ENCODE results near the gene P4HTM. TPM values are rescaled to one million over a fixed set of nuclear protein-coding genes. Genes with fewer than 3 reads are reported as not detected.
"Not testable (repeated sequence)": the region's sequence is repeated elsewhere in the genome, so short reads cannot be mapped to it uniquely, and the experiment has no call there.

The P4HTM gene
- total and polyA plus RNA-seq, 7 experiments from 2014 or later: 19.7 to 74.7 (median 52.2) TPM

GRCh38 chr3:49008627-49009026, 18.6 kb downstream of the P4HTM start:
- not testable (repeated sequence) for H3K4me3 ChIP-seq (ENCODE audit: low read length)
- CTCF ChIA-PET: interaction anchor here (0.6 to 2.0 kb wide), 4 partner anchors 13 to 272 kb away, joined by 3 to 13 read pairs (median 8); partner anchors contain the start of genes NDUFAF3 and P4HTM

DNA sequence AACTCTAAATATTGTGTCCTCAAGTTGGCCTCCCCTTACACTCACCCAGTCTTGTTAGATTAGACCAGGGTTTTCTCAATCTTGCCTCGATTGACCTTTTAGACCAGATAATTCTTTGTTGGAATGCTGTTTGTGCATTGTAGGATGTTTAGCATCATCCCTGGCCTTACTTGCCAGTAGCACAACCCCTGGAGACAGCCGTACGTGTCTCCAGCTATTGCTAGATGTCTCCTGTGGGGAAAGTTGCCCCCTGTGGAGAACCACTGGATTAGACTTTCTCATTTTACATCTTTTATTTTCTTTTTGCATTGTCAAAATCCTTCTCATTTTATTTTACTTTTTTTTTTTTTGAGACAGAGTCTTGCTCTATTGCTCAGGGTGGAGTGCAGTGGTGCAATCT, 19.4 kb downstream of the P4HTM start:
- no peak for ATAC-seq
- peak overlapping the region in 7 of 10 donors; percentile 0 to 100 (median 62) for H3K4me3 Mint-ChIP-seq
- CTCF ChIA-PET: interaction anchor here (0.7 to 1.3 kb wide), 3 partner anchors 12 to 22 kb away, joined by 3 to 8 read pairs (median 8); partner anchors contain the start of gene NDUFAF3

More at GRCh38 chr3:49008627-49009026, 18.6 kb downstream of the P4HTM start:
- not testable (repeated sequence) for DNase-seq; H3K27me3 ChIP-seq (ENCODE audit: control insufficient read depth in 2 of 2, insufficient read depth in 2 of 2, low read length in 2 of 2); H3K36me3 Mint-ChIP-seq; H3K27me3 Mint-ChIP-seq; H3K9me3 ChIP-seq (ENCODE audit: control insufficient read depth in 2 of 3, low read length in 3 of 3); H3K9me3 Mint-ChIP-seq; ATAC-seq
- POLR2A ChIA-PET: interaction anchor here (0.9 to 10.4 kb wide), 4 partner anchors 10 to 20 kb away, joined by 4 to 247 read pairs (median 68); partner anchors contain the start of genes DALRD3, IMPDH2, NDUFAF3 and P4HTM
- peaks cover 0 to 29% (median 5%) of the 10 kb centered on the region in 3 experiments for H3K36me3 ChIP-seq (ENCODE audit: control insufficient read depth in 2 of 3, insufficient read depth in 3 of 3, low read length in 3 of 3)
- intact Hi-C loops (cut with micrococcal nuclease): loop anchor here (5.0 to 10.0 kb wide), 4 partner anchors 91 to 564 kb away; partner anchors contain the start of genes PFKFB4 (in 2 of the 2), ARIH2 (in 1 of the 2), ATRIP (in 1 of the 2) and CCDC51 (in 1 of the 2)
- Mint-ChIP-seq H3K4me1 (peaks cover 14 to 36% (median 31%) of the 10 kb centered on the region in 7 donors), H3K4me3 (peak overlapping the region; percentile 94 to 100 (median 98)), H3K27ac (peak overlapping the region; percentile 88 to 100 (median 98))
- H3K27ac ChIP-seq (ENCODE audit: low read depth, low read length): peak overlapping the region; percentile 90
- H3K4me1 ChIP-seq (ENCODE audit: control insufficient read depth in 2 of 2, insufficient read depth in 2 of 2, low read length in 2 of 2): peaks cover 8 to 16% of the 10 kb centered on the region in 2 donors

DNA sequence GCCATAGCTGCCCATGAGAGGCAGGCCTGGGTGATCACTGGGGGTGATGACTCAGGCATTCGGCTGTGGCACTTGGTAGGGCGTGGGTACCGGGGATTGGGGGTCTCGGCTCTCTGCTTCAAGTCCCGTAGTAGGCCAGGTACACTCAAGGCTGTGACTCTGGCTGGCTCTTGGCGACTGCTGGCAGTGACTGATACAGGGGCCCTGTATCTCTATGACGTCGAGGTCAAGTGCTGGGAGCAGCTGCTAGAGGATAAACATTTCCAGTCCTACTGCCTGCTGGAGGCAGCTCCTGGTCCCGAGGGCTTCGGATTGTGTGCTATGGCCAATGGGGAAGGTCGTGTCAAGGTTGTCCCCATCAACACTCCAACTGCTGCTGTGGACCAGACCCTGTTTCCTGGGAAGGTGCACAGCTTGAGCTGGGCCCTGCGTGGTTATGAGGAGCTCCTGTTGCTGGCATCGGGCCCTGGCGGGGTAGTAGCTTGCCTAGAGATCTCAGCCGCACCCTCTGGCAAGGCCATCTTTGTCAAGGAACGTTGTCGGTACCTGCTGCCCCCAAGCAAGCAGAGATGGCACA, 22.5 kb downstream of the P4HTM start:
- Mint-ChIP-seq H3K36me3 (peaks cover 0 to 14% (median 3%) of the 10 kb centered on the region in 5 donors), H3K4me1 (peaks cover 7 to 38% (median 30%) of the 10 kb centered on the region in 7 donors), H3K9me3 (no peaks in the 10 kb centered on the region), H3K4me3 (no peak overlapping the region), H3K27me3 (no peaks in the 10 kb centered on the region), H3K27ac (peak overlapping the region in 1 of 9 donors; percentile 24)
- H3K36me3 ChIP-seq (ENCODE audit: control insufficient read depth in 2 of 3, insufficient read depth in 3 of 3, low read length in 3 of 3): peaks cover 0 to 55% (median 5%) of the 10 kb centered on the region in 3 experiments
- H3K9me3 ChIP-seq (ENCODE audit: control insufficient read depth in 2 of 3, low read length in 3 of 3): no peaks in the 10 kb centered on the region
- intact Hi-C loops (cut with micrococcal nuclease): no loop called here
- no peak overlapping the region for H3K4me3 ChIP-seq (ENCODE audit: low read length)
- ChIA-PET POLR2A (interaction anchor here (0.5 to 10.4 kb wide), 5 partner anchors 6 to 556 kb away, joined by 3 to 247 read pairs (median 4); partner anchors contain the start of genes DALRD3, IMPDH2 and NDUFAF3), CTCF (interaction anchor here (0.9 to 1.6 kb wide), 4 partner anchors 10 to 24 kb away, joined by 4 to 12 read pairs (median 6); partner anchors contain the start of gene NDUFAF3)
- no peaks in the 10 kb centered on the region for H3K27me3 ChIP-seq (ENCODE audit: control insufficient read depth in 2 of 2, insufficient read depth in 2 of 2, low read length in 2 of 2)
- no peak overlapping the region for H3K27ac ChIP-seq (ENCODE audit: low read depth, low read length)
- no peak for DNase-seq
- no peak for ATAC-seq
- H3K4me1 ChIP-seq (ENCODE audit: control insufficient read depth in 2 of 2, insufficient read depth in 2 of 2, low read length in 2 of 2): peaks cover 8 to 13% of the 10 kb centered on the region in 2 donors

More for the DNA sequence above, 19.4 kb downstream of the P4HTM start:
- H3K27ac Mint-ChIP-seq: peak overlapping the region in 2 of 9 donors; percentile 97 to 100
- intact Hi-C loops (cut with micrococcal nuclease): loop anchor here (5.0 to 10.0 kb wide), 4 partner anchors 92 to 565 kb away; partner anchors contain the start of genes PFKFB4 (in 2 of the 2), ARIH2 (in 1 of the 2), ATRIP (in 1 of the 2) and CCDC51 (in 1 of the 2)
- H3K9me3 ChIP-seq (ENCODE audit: control insufficient read depth in 2 of 3, low read length in 3 of 3): no peaks in the 10 kb centered on the region
- H3K27me3 Mint-ChIP-seq: no peaks in the 10 kb centered on the region
- no peak overlapping the region for H3K4me3 ChIP-seq (ENCODE audit: low read length)
- POLR2A ChIA-PET: interaction anchor here (0.6 to 10.4 kb wide), 5 partner anchors 10 to 731 kb away, joined by 5 to 247 read pairs (median 8); partner anchors contain the start of genes DALRD3, IMPDH2, NDUFAF3 and P4HTM
- H3K4me1 Mint-ChIP-seq: peaks cover 14 to 41% (median 33%) of the 10 kb centered on the region in 7 donors
- peaks cover 0 to 36% (median 5%) of the 10 kb centered on the region in 3 experiments for H3K36me3 ChIP-seq (ENCODE audit: control insufficient read depth in 2 of 3, insufficient read depth in 3 of 3, low read length in 3 of 3)
- H3K36me3 Mint-ChIP-seq: peaks cover 0 to 5% (median 0%) of the 10 kb centered on the region in 5 donors
- H3K27me3 ChIP-seq (ENCODE audit: control insufficient read depth in 2 of 2, insufficient read depth in 2 of 2, low read length in 2 of 2): no peaks in the 10 kb centered on the region
- no peak for DNase-seq
- H3K27ac ChIP-seq (ENCODE audit: low read depth, low read length): no peak overlapping the region
- H3K9me3 Mint-ChIP-seq: peaks cover 0 to 3% (median 0%) of the 10 kb centered on the region in 11 donors
- H3K4me1 ChIP-seq (ENCODE audit: control insufficient read depth in 2 of 2, insufficient read depth in 2 of 2, low read length in 2 of 2): peaks cover 8 to 16% of the 10 kb centered on the region in 2 donors

- no peak overlapping the region for H3K4me3 Mint-ChIP-seq
- intact Hi-C loops (cut with micrococcal nuclease): no loop called here
- Histone ChIP-seq H3K27me3 (ENCODE audit: control insufficient read depth in 2 of 2, insufficient read depth in 2 of 2, low read length in 2 of 2) (no peaks in the 10 kb centered on the region), H3K4me3 (ENCODE audit: low read length) (no peak overlapping the region), H3K4me1 (ENCODE audit: control insufficient read depth in 2 of 2, insufficient read depth in 2 of 2, low read length in 2 of 2) (peaks cover 10 to 11% of the 10 kb centered on the region in 2 donors), H3K27ac (ENCODE audit: low read depth, low read length) (no peak overlapping the region), H3K9me3 (ENCODE audit: control insufficient read depth in 2 of 3, low read length in 3 of 3) (no peaks in the 10 kb centered on the region), H3K36me3 (ENCODE audit: control insufficient read depth in 2 of 3, insufficient read depth in 3 of 3, low read length in 3 of 3) (peaks cover 0 to 54% (median 5%) of the 10 kb centered on the region in 3 experiments)
- no peaks in the 10 kb centered on the region for H3K27me3 Mint-ChIP-seq
- no peaks in the 10 kb centered on the region for H3K9me3 Mint-ChIP-seq
- H3K27ac Mint-ChIP-seq: peak overlapping the region in 1 of 9 donors; percentile 9
- H3K4me1 Mint-ChIP-seq: peaks cover 4 to 33% (median 26%) of the 10 kb centered on the region in 7 donors
- DNase-seq (no peak), ATAC-seq (no peak)
- POLR2A ChIA-PET: interaction anchor here (1.1 to 11.9 kb wide), 4 partner anchors 6 to 80 kb away, joined by 3 to 247 read pairs (median 91); partner anchors contain the start of genes DALRD3, IMPDH2, NDUFAF3 and P4HTM
- H3K36me3 Mint-ChIP-seq: peaks cover 0 to 14% (median 3%) of the 10 kb centered on the region in 5 donors
- CTCF ChIA-PET: interaction anchor here (0.9 to 1.6 kb wide), 5 partner anchors 9 to 26 kb away, joined by 4 to 12 read pairs (median 7); partner anchors contain the start of genes NDUFAF3 and P4HTM
These were observed 23.2 kb downstream of the P4HTM start for GRCh38 chr3:49013113-49013737.

GRCh38 chr3:49013738-49014660, 24.0 kb downstream of the P4HTM start:
- Histone ChIP-seq H3K4me3 (ENCODE audit: low read length) (no peak overlapping the region), H3K9me3 (ENCODE audit: control insufficient read depth in 2 of 3, low read length in 3 of 3) (no peaks in the 10 kb centered on the region), H3K36me3 (ENCODE audit: control insufficient read depth in 2 of 3, insufficient read depth in 3 of 3, low read length in 3 of 3) (peaks cover 0 to 54% (median 5%) of the 10 kb centered on the region in 3 experiments), H3K4me1 (ENCODE audit: control insufficient read depth in 2 of 2, insufficient read depth in 2 of 2, low read length in 2 of 2) (peaks cover 9 to 11% of the 10 kb centered on the region in 2 donors), H3K27me3 (ENCODE audit: control insufficient read depth in 2 of 2, insufficient read depth in 2 of 2, low read length in 2 of 2) (no peaks in the 10 kb centered on the region), H3K27ac (ENCODE audit: low read depth, low read length) (no peak overlapping the region)
- intact Hi-C loops (cut with micrococcal nuclease): loop anchor here in 1 of 2 donors (1.0 kb wide), 1 partner anchor 26 kb away; no protein-coding TSS in a partner anchor
- H3K9me3 Mint-ChIP-seq: no peaks in the 10 kb centered on the region
- ChIA-PET CTCF (interaction anchor here (1.1 to 1.6 kb wide), 4 partner anchors 8 to 26 kb away, joined by 4 to 8 read pairs (median 6); partner anchors contain the start of genes NDUFAF3 and P4HTM), POLR2A (interaction anchor here (1.1 to 11.9 kb wide), 5 partner anchors 5 to 79 kb away, joined by 3 to 247 read pairs (median 4); partner anchors contain the start of genes DALRD3, IMPDH2, NDUFAF3 and P4HTM)
- H3K36me3 Mint-ChIP-seq: peaks cover 0 to 14% (median 3%) of the 10 kb centered on the region in 5 donors
- no peak overlapping the region for H3K27ac Mint-ChIP-seq
- no peaks in the 10 kb centered on the region for H3K27me3 Mint-ChIP-seq
- H3K4me1 Mint-ChIP-seq: peaks cover 5 to 33% (median 23%) of the 10 kb centered on the region in 7 donors
- H3K4me3 Mint-ChIP-seq: no peak overlapping the region
- peak in 3 of 9 donors; percentile 32 to 56 (median 41) for DNase-seq
- peak; percentile 60 for ATAC-seq
